Neural progenitor cell (in vitro differentiated cells): Measurements from ENCODE around the gene CARF. TPM values are rescaled to one million over a fixed set of nuclear protein-coding genes. Genes with fewer than 3 reads are reported as not detected.
A peak's percentile ranks its signal among the peaks of the same experiment; 100 is the strongest.
"Not testable (repeated sequence)": the region's sequence is repeated elsewhere in the genome, so short reads cannot be mapped to it uniquely, and the experiment has no call there.

ENCODE experiments used
- DNase-seq: peaks from one replicate; pipeline ENCODE4 v3.0.0-alpha.2; 2016; ENCODE audit warnings: low spot score
- H2AFZ ChIP-seq: fragments of 200-600 bp; sonication (generic); replicated peaks from 2 replicates; pipeline ENCODE4 v1.6.1; 2016; ENCODE audit warnings: antibody characterized with exemption
- H3F3A ChIP-seq: fragments of 200-600 bp; sonication (generic); 2 replicates; pipeline ENCODE4 v1.6.1; 2016; ENCODE audit warnings: antibody characterized with exemption, low read depth
- H3K27ac ChIP-seq: fragments of 200-600 bp; sonication (generic); 2 replicates; pipeline ENCODE4 v1.5.1; 2016; ENCODE audit warnings: mild to moderate bottlenecking
- H3K27me3 ChIP-seq: fragments of 200-600 bp; sonication (generic); 2 replicates; pipeline ENCODE4 v1.6.1; 2016; ENCODE audit warnings: mild to moderate bottlenecking, moderate library complexity
- H3K36me3 ChIP-seq: fragments of 200-600 bp; sonication (generic); 2 replicates; pipeline ENCODE4 v1.5.1; 2016
- H3K4me1 ChIP-seq: fragments of 200-600 bp; sonication (generic); 2 replicates; pipeline ENCODE4 v1.6.1; 2016; ENCODE audit warnings: mixed run types
- H3K4me2 ChIP-seq: fragments of 200-600 bp; sonication (generic); 2 replicates; pipeline ENCODE4 v1.6.1; 2016
- H3K4me3 ChIP-seq: fragments of 200-600 bp; sonication (generic); 2 replicates; pipeline ENCODE4 v1.5.1; 2016
- H3K79me2 ChIP-seq: fragments of 200-600 bp; sonication (generic); 2 replicates; pipeline ENCODE4 v1.6.1; 2016; ENCODE audit warnings: low read depth
- H3K9ac ChIP-seq: fragments of 200-600 bp; sonication (generic); 2 replicates; pipeline ENCODE4 v1.6.1; 2016
- H3K9me3 ChIP-seq: fragments of 200-600 bp; sonication (generic); 2 replicates; pipeline ENCODE4 v1.5.1; 2016; ENCODE audit warnings: low read depth
- H4K20me1 ChIP-seq: fragments of 200-600 bp; sonication (generic); 2 replicates; pipeline ENCODE4 v1.6.1; 2016; ENCODE audit warnings: low read depth
- H3K27ac Mint-ChIP-seq: 3 replicates; pipeline ENCODE4 v1.8.0; 2021; ENCODE audit warnings: mixed read lengths
- H3K27me3 Mint-ChIP-seq: 2 replicates; pipeline ENCODE4 v1.8.0; 2022; ENCODE audit warnings: low read depth, mild to moderate bottlenecking, inconsistent platforms, moderate library complexity, mixed read lengths; ENCODE audit not compliant: insufficient read depth
- H3K36me3 Mint-ChIP-seq: 3 replicates; pipeline ENCODE4 v1.8.0; 2021; ENCODE audit warnings: mixed read lengths
- H3K4me1 Mint-ChIP-seq: 3 replicates; pipeline ENCODE4 v1.8.0; 2021; ENCODE audit warnings: mixed read lengths
- H3K4me3 Mint-ChIP-seq: 3 replicates; pipeline ENCODE4 v1.8.0; 2021; ENCODE audit warnings: mild to moderate bottlenecking, moderate library complexity, mixed read lengths
- H3K9me3 Mint-ChIP-seq: 3 replicates; pipeline ENCODE4 v1.8.0; 2020; ENCODE audit warnings: mixed read lengths
- EZH2 ChIP-seq: fragments of 200-600 bp; sonication (generic); IDR thresholded peaks from 2 replicates; pipeline ENCODE4 v1.6.1; 2017; ENCODE audit warnings: antibody characterized with exemption, mild to moderate bottlenecking, moderate library complexity
- EZH2phosphoT487 ChIP-seq: fragments of 200-600 bp; sonication (generic); IDR thresholded peaks from 2 replicates; pipeline ENCODE4 v1.6.1; 2017; ENCODE audit warnings: antibody characterized with exemption
- total RNA-seq: library from RNA; depleted of rRNA; stranded (reverse); fragments of >200 nt; gene quantifications from 2 replicates; pipeline ENCODE4 v1.2.3, GENCODE V29; 2015; ENCODE audit warnings: low replicate concordance
- TF ChIP-seq, protein P1 (sequence below): fragments of 200-600 bp; sonication (generic); IDR thresholded peaks from 2 replicates; pipeline ENCODE4 v1.5.1; 2017; ENCODE audit warnings: antibody characterized with exemption, mild to moderate bottlenecking

CARF gene
- total RNA-seq, 1 donor from 2014 or later = 30.9 TPM

DNA sequence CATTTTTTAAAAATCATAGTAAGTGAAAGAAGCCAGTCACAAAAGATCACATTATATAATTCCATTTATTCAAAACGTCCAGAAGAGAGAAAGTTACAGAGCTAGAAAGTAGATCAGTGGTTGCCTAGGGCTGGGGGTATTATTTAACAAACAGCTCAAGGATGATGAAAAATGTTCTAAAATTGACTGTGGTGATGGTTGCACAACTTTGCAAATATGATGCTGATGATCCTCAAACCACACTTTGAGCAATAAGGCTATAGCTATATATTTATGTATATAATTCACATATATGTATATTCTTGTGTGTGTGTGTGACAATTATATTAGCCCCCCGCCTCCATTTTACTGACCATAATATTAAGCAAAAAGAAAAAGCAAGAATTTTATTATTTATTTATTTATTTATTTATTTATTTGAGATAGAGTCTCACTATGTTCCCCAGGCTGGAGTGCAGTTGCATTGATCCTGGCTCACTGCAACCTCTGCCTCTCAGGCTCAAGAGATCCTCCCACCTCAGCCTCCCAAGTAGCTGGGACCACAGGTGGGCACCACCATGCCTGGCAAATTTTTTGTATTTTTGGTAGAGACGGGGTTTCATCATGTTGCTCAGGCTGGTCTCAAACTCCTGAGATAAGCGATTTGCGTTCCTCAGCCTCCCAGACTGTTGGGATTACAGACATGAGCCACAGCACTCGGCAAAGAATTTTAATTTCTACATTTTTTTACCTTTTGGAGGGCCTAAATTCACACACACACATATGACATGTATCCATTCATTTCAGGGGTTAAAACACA is 2.5 kb upstream of the CARF start:
- H3K27ac Mint-ChIP-seq = no peak overlapping the region
- peak overlapping the region; percentile 98 for H3K4me3 Mint-ChIP-seq
- H3K9me3 Mint-ChIP-seq = peaks cover 8% of the 10 kb centered on the region
- Histone ChIP-seq H3K9me3 (no peaks in the 10 kb centered on the region), H3K79me2 (peaks cover 83% of the 10 kb centered on the region), H3K4me2 (peak overlapping the region; percentile 93), H3K27me3 (no peaks in the 10 kb centered on the region), H4K20me1 (no peaks in the 10 kb centered on the region), H3K36me3 (peaks cover 12% of the 10 kb centered on the region), H3K27ac (no peak overlapping the region), H3K4me1 (peaks cover 7% of the 10 kb centered on the region), H2AFZ (no peak overlapping the region), H3K9ac (no peak overlapping the region), H3K4me3 (no peak overlapping the region), H3F3A (peaks cover 16% of the 10 kb centered on the region)
- DNase-seq = no peak
- TF ChIP-seq, protein P1, sequence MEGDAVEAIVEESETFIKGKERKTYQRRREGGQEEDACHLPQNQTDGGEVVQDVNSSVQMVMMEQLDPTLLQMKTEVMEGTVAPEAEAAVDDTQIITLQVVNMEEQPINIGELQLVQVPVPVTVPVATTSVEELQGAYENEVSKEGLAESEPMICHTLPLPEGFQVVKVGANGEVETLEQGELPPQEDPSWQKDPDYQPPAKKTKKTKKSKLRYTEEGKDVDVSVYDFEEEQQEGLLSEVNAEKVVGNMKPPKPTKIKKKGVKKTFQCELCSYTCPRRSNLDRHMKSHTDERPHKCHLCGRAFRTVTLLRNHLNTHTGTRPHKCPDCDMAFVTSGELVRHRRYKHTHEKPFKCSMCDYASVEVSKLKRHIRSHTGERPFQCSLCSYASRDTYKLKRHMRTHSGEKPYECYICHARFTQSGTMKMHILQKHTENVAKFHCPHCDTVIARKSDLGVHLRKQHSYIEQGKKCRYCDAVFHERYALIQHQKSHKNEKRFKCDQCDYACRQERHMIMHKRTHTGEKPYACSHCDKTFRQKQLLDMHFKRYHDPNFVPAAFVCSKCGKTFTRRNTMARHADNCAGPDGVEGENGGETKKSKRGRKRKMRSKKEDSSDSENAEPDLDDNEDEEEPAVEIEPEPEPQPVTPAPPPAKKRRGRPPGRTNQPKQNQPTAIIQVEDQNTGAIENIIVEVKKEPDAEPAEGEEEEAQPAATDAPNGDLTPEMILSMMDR = no peak
- TF ChIP-seq EZH2 (no peak), EZH2phosphoT487 (no peak)
- no peaks in the 10 kb centered on the region for H3K27me3 Mint-ChIP-seq
- peaks cover 13% of the 10 kb centered on the region for H3K36me3 Mint-ChIP-seq
- peaks cover 14% of the 10 kb centered on the region for H3K4me1 Mint-ChIP-seq

DNA sequence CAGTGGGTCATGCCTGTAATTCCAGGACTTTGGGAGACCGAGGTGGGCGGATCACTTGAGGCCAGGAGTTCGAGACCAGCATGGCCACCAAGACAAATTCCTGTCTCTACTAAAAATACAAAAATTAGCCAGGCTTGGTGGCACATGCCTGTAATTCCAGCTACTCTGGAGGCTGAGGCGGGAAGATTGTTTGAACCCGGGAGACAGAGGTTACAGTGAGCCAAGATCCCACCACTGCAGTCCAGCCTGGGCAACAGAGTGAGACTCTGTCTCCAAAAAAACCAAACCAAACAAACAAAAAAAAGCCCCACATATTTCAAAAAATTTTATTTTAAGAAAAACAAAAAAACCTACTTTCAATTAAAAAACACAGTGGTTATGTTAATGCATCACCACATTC is 1.8 kb upstream of the CARF start:
- H3K27ac Mint-ChIP-seq, H3K27ac ChIP-seq, H3K27me3 ChIP-seq, H3K27me3 Mint-ChIP-seq, H2AFZ ChIP-seq, DNase-seq, H3K36me3 Mint-ChIP-seq, H3K9ac ChIP-seq, H3K9me3 Mint-ChIP-seq, H3K4me1 ChIP-seq, H4K20me1 ChIP-seq, H3K9me3 ChIP-seq: not testable (repeated sequence)
- Histone ChIP-seq H3K36me3 (peaks cover 12% of the 10 kb centered on the region), H3K4me2 (peak overlapping the region; percentile 93), H3K79me2 (peaks cover 77% of the 10 kb centered on the region), H3F3A (peaks cover 16% of the 10 kb centered on the region), H3K4me3 (peak overlapping the region; percentile 90)
- Mint-ChIP-seq H3K4me1 (peaks cover 14% of the 10 kb centered on the region), H3K4me3 (peak overlapping the region; percentile 98)

DNA sequence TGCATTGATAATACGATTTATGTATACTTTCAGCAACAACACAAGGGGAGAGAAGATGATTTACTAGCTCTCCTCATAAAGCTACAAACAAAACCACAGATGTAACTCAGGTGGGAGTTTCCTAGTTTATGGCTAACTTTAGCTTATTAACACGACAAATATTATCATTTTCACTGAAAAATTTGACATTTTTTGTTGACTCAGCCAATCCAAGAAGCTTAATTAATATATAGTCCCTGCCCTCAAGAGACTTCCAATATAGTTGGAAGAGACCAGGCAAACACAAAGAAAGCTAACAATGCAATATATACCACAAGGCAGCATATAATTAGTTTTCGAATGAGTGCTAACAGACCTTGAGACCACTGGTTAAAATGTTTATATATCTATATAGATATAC is 1.4 kb upstream of the CARF start:
- no peak for DNase-seq
- H3K4me2 ChIP-seq = peak overlapping the region; percentile 93
- Mint-ChIP-seq H3K27me3 (no peaks in the 10 kb centered on the region), H3K27ac (no peak overlapping the region), H3K4me3 (peak overlapping the region; percentile 98), H3K4me1 (peaks cover 14% of the 10 kb centered on the region), H3K9me3 (peaks cover under 1% of the 10 kb centered on the region), H3K36me3 (peaks cover 5% of the 10 kb centered on the region)
- H3K9me3 ChIP-seq = no peaks in the 10 kb centered on the region
- peak overlapping the region; percentile 90 for H3K4me3 ChIP-seq
- peak overlapping the region; percentile 80 for H3K9ac ChIP-seq
- H3F3A ChIP-seq = peaks cover 16% of the 10 kb centered on the region
- TF ChIP-seq EZH2phosphoT487 (no peak), EZH2 (no peak)
- TF ChIP-seq, protein P1 = no peak
- no peaks in the 10 kb centered on the region for H4K20me1 ChIP-seq
- no peak overlapping the region for H3K27ac ChIP-seq
- H3K27me3 ChIP-seq = no peaks in the 10 kb centered on the region
- peaks cover 11% of the 10 kb centered on the region for H3K36me3 ChIP-seq
- H3K79me2 ChIP-seq = peaks cover 72% of the 10 kb centered on the region
- no peak overlapping the region for H2AFZ ChIP-seq
- H3K4me1 ChIP-seq = peaks cover 7% of the 10 kb centered on the region

DNA sequence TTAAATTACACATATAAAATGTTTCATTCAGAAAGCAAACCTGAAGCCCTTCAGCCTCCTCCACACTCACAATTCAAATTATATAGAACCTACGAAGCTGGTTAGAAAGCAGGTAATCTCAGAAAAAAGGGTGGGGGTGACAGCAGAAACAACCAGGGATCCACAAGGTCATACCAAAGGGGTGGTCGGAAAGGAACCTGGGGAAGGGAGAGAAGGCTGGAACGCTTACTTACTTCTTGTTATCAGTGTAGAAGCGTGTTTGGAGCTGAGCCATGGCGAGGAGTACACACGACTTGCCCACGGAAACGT is 918 bp upstream of the CARF start:
- peaks cover 3% of the 10 kb centered on the region for H3K36me3 Mint-ChIP-seq
- Histone ChIP-seq H3K4me3 (peak overlapping the region; percentile 90), H3K36me3 (peaks cover 6% of the 10 kb centered on the region), H3K79me2 (peaks cover 68% of the 10 kb centered on the region), H3K9me3 (no peaks in the 10 kb centered on the region), H3K27me3 (no peaks in the 10 kb centered on the region), H3K4me2 (peak overlapping the region; percentile 93), H4K20me1 (no peaks in the 10 kb centered on the region), H3F3A (peaks cover 16% of the 10 kb centered on the region), H3K27ac (peak overlapping the region; percentile 84), H3K9ac (peak overlapping the region; percentile 80), H2AFZ (peak overlapping the region; percentile 95), H3K4me1 (peaks cover 7% of the 10 kb centered on the region)
- H3K27me3 Mint-ChIP-seq = no peaks in the 10 kb centered on the region
- TF ChIP-seq EZH2 = no peak
- TF ChIP-seq EZH2phosphoT487 = no peak
- TF ChIP-seq, protein P1 = no peak
- no peak for DNase-seq
- peak overlapping the region; percentile 98 for H3K4me3 Mint-ChIP-seq
- H3K9me3 Mint-ChIP-seq = no peaks in the 10 kb centered on the region
- peaks cover 14% of the 10 kb centered on the region for H3K4me1 Mint-ChIP-seq
- H3K27ac Mint-ChIP-seq = peak overlapping the region; percentile 98

DNA sequence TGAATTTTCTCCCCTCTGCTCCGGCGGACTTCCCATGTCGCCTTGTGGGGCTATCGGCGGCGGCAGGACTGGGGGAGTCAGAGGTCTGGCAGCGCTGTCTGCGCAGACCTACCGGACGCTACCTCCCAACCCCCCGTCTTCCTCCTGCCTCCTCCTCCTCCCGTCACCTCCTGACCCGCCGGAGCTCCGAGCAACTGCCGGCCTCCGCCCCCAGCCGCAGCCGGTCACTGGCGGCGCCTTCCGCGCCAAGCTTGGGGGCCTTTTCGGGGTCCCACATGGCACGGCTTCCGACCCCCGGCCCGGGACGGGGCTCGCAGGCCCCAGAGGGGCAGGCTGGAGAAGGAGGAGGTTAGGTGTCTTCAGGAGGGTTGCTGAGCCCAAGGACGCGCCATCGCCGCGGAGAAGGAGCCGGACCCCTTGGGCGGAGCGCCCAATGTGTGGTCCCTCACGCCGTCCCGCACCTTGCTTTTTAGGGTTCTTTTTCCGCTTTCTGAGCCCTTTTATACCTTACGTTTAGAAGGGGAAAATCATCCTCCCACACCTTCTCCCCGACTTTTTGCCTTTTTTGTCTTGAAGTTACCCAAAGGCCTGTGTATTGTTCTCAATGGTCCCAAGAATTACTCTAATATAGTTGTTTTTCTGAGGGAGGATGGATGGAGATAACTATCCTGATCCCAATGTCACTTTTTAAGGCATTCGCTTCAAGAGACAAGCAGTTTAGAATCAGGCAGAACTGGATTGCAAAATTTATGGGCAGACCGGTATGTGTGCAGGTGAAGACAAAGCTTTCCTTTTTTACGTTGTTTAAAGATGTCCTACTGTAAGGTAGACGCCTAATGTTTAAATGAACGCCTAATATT is 497 bp downstream of the CARF start:
- peak overlapping the region; percentile 96 for H3K4me2 ChIP-seq

More for the DNA sequence above, 497 bp downstream of the CARF start:
- H3K27me3 Mint-ChIP-seq, H4K20me1 ChIP-seq, H3K27me3 ChIP-seq, H3K36me3 Mint-ChIP-seq, H3K36me3 ChIP-seq, H3K9me3 ChIP-seq, H3K4me1 ChIP-seq, H3K9me3 Mint-ChIP-seq, DNase-seq: not testable (repeated sequence)
- H3F3A ChIP-seq = peaks cover 16% of the 10 kb centered on the region
- Mint-ChIP-seq H3K4me3 (peak overlapping the region; percentile 98), H3K4me1 (peaks cover 14% of the 10 kb centered on the region), H3K27ac (peak overlapping the region; percentile 98)
- H3K79me2 ChIP-seq = peaks cover 55% of the 10 kb centered on the region
- H2AFZ ChIP-seq = peak overlapping the region; percentile 95
- peak overlapping the region; percentile 84 for H3K27ac ChIP-seq
- peak overlapping the region; percentile 62 for H3K9ac ChIP-seq
- peak overlapping the region; percentile 90 for H3K4me3 ChIP-seq
